Measurements from ENCODE around the gene PCYT1B. TPM values are rescaled to one million over a fixed set of nuclear protein-coding genes. Genes with fewer than 3 reads are reported as not detected.

PCYT1B gene
- total RNA-seq, 1 donor from 2014 or later: 1.0 TPM

DNA sequence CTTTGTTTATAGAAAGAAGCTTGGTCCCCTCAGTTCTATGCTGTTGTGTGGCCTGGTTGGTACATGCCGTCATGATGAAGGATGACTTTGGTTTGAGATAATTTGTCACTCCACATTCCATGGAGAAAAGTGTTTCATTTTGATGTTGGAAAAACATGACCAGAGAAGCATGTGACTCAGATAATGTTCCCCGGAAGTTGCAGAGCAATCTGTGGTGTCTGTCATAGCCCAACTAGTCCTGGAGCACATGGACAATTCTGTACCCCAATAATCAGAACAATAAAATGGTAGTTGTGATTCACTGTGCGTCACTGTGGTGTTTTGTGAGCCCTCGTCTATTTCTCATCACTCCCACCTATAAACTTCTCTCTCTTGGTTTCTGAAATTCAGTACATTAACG is 97.0 kb downstream of the PCYT1B start:
- Histone ChIP-seq H3K9ac (ENCODE audit: low read depth in 1 of 3, low read length in 3 of 3) (no peak overlapping the region), H3K36me3 (ENCODE audit: control insufficient read depth in 3 of 3, insufficient read depth in 3 of 3, low read length in 3 of 3) (no peaks in the 10 kb centered on the region), H3K27ac (ENCODE audit: low read depth, low read length) (no peak overlapping the region), H3K9me3 (ENCODE audit: control insufficient read depth in 3 of 3, low read length in 3 of 3) (no peaks in the 10 kb centered on the region), H3K4me3 (ENCODE audit: low read length in 3 of 3) (no peak overlapping the region), H3K27me3 (ENCODE audit: control insufficient read depth in 3 of 3, insufficient read depth in 3 of 3, low read length in 3 of 3) (no peaks in the 10 kb centered on the region), H3K4me1 (ENCODE audit: control insufficient read depth in 3 of 3, insufficient read depth in 3 of 3, low read length in 3 of 3) (no peaks in the 10 kb centered on the region)

GRCh38 chrX:24547961-24548360 is 99.2 kb downstream of the PCYT1B start:
- no peaks in the 10 kb centered on the region for H3K36me3 ChIP-seq (ENCODE audit: control insufficient read depth in 3 of 3, insufficient read depth in 3 of 3, low read length in 3 of 3)
- H3K27me3 ChIP-seq (ENCODE audit: control insufficient read depth in 3 of 3, insufficient read depth in 3 of 3, low read length in 3 of 3): no peaks in the 10 kb centered on the region
- no peak overlapping the region for H3K4me3 ChIP-seq (ENCODE audit: low read length in 3 of 3)
- no peaks in the 10 kb centered on the region for H3K9me3 ChIP-seq (ENCODE audit: control insufficient read depth in 3 of 3, low read length in 3 of 3)
- no peaks in the 10 kb centered on the region for H3K4me1 ChIP-seq (ENCODE audit: control insufficient read depth in 3 of 3, insufficient read depth in 3 of 3, low read length in 3 of 3)
- H3K27ac ChIP-seq (ENCODE audit: low read depth, low read length): no peak overlapping the region
- H3K9ac ChIP-seq (ENCODE audit: low read depth in 1 of 3, low read length in 3 of 3): no peak overlapping the region

DNA sequence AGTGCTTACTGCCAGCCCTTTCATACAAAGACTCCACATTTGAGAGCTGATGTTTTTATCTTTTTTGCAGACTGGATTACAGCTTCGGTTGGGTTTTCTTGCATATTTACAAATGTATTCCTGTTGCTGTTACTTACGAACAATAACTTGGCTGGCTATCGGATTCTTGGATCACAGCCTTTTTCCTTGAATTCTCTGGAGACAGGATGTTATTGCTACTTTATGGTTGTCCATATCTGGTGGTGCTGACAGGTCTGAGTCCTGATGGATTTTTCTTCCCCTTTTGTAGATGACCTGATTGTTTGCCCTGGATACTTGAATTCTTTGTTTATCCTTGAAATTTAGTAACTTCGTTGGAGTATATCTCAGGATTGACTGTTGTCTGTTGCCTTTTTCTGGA is 104.4 kb downstream of the PCYT1B start:
- Histone ChIP-seq H3K4me3 (ENCODE audit: low read length in 3 of 3) (no peak overlapping the region), H3K36me3 (ENCODE audit: control insufficient read depth in 3 of 3, insufficient read depth in 3 of 3, low read length in 3 of 3) (peaks cover 0 to 2% (median 0%) of the 10 kb centered on the region in 3 donors), H3K27me3 (ENCODE audit: control insufficient read depth in 3 of 3, insufficient read depth in 3 of 3, low read length in 3 of 3) (no peaks in the 10 kb centered on the region), H3K9ac (ENCODE audit: low read depth in 1 of 3, low read length in 3 of 3) (no peak overlapping the region), H3K9me3 (ENCODE audit: control insufficient read depth in 3 of 3, low read length in 3 of 3) (no peaks in the 10 kb centered on the region), H3K4me1 (ENCODE audit: control insufficient read depth in 3 of 3, insufficient read depth in 3 of 3, low read length in 3 of 3) (no peaks in the 10 kb centered on the region), H3K27ac (ENCODE audit: low read depth, low read length) (no peak overlapping the region)

- Histone ChIP-seq H3K4me3 (ENCODE audit: low read length in 3 of 3) (no peak overlapping the region), H3K27ac (ENCODE audit: low read depth, low read length) (no peak overlapping the region), H3K9ac (ENCODE audit: low read depth in 1 of 3, low read length in 3 of 3) (no peak overlapping the region), H3K36me3 (ENCODE audit: control insufficient read depth in 3 of 3, insufficient read depth in 3 of 3, low read length in 3 of 3) (peaks cover 0 to 2% (median 0%) of the 10 kb centered on the region in 3 donors), H3K4me1 (ENCODE audit: control insufficient read depth in 3 of 3, insufficient read depth in 3 of 3, low read length in 3 of 3) (no peaks in the 10 kb centered on the region), H3K27me3 (ENCODE audit: control insufficient read depth in 3 of 3, insufficient read depth in 3 of 3, low read length in 3 of 3) (no peaks in the 10 kb centered on the region), H3K9me3 (ENCODE audit: control insufficient read depth in 3 of 3, low read length in 3 of 3) (no peaks in the 10 kb centered on the region)
These were observed 110.6 kb downstream of the PCYT1B start for GRCh38 chrX:24536551-24536950.

GRCh38 chrX:24528605-24529004 is 118.5 kb downstream of the PCYT1B start:
- peaks cover 0 to 3% (median 0%) of the 10 kb centered on the region in 3 donors for H3K36me3 ChIP-seq (ENCODE audit: control insufficient read depth in 3 of 3, insufficient read depth in 3 of 3, low read length in 3 of 3)
- no peak overlapping the region for H3K9ac ChIP-seq (ENCODE audit: low read depth in 1 of 3, low read length in 3 of 3)
- no peaks in the 10 kb centered on the region for H3K4me1 ChIP-seq (ENCODE audit: control insufficient read depth in 3 of 3, insufficient read depth in 3 of 3, low read length in 3 of 3)
- no peaks in the 10 kb centered on the region for H3K27me3 ChIP-seq (ENCODE audit: control insufficient read depth in 3 of 3, insufficient read depth in 3 of 3, low read length in 3 of 3)
- H3K4me3 ChIP-seq (ENCODE audit: low read length in 3 of 3): no peak overlapping the region
- H3K9me3 ChIP-seq (ENCODE audit: control insufficient read depth in 3 of 3, low read length in 3 of 3): no peaks in the 10 kb centered on the region
- no peak overlapping the region for H3K27ac ChIP-seq (ENCODE audit: low read depth, low read length)

DNA sequence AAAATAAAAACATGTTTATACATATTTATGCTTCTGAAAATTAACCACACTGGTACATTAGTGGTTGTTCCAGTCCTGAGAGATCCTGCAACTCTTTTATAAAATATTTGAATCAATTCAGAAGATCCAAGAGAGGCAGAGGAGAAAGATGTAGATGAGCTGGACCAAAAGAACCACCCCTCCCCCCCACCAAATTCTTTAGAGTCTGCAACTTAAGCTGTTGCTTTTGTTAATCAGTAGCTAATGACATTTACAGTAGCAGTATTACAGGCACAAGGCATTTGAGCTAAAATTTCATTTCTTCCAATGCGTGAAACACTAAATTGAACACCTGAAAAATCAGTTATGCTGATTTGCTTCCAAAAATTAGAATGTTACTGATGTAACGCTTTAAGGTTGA is 120.5 kb downstream of the PCYT1B start:
- H3K4me3 ChIP-seq (ENCODE audit: low read length in 3 of 3): no peak overlapping the region
- H3K4me1 ChIP-seq (ENCODE audit: control insufficient read depth in 3 of 3, insufficient read depth in 3 of 3, low read length in 3 of 3): no peaks in the 10 kb centered on the region
- H3K9me3 ChIP-seq (ENCODE audit: control insufficient read depth in 3 of 3, low read length in 3 of 3): no peaks in the 10 kb centered on the region
- no peak overlapping the region for H3K9ac ChIP-seq (ENCODE audit: low read depth in 1 of 3, low read length in 3 of 3)
- H3K27ac ChIP-seq (ENCODE audit: low read depth, low read length): no peak overlapping the region
- peaks cover 0 to 3% (median 0%) of the 10 kb centered on the region in 3 donors for H3K36me3 ChIP-seq (ENCODE audit: control insufficient read depth in 3 of 3, insufficient read depth in 3 of 3, low read length in 3 of 3)
- no peaks in the 10 kb centered on the region for H3K27me3 ChIP-seq (ENCODE audit: control insufficient read depth in 3 of 3, insufficient read depth in 3 of 3, low read length in 3 of 3)

- peaks cover 0 to 3% (median 0%) of the 10 kb centered on the region in 3 donors for H3K36me3 ChIP-seq (ENCODE audit: control insufficient read depth in 3 of 3, insufficient read depth in 3 of 3, low read length in 3 of 3)
- no peaks in the 10 kb centered on the region for H3K27me3 ChIP-seq (ENCODE audit: control insufficient read depth in 3 of 3, insufficient read depth in 3 of 3, low read length in 3 of 3)
- H3K9me3 ChIP-seq (ENCODE audit: control insufficient read depth in 3 of 3, low read length in 3 of 3): no peaks in the 10 kb centered on the region
- no peak overlapping the region for H3K9ac ChIP-seq (ENCODE audit: low read depth in 1 of 3, low read length in 3 of 3)
- no peak overlapping the region for H3K27ac ChIP-seq (ENCODE audit: low read depth, low read length)
- no peak overlapping the region for H3K4me3 ChIP-seq (ENCODE audit: low read length in 3 of 3)
- no peaks in the 10 kb centered on the region for H3K4me1 ChIP-seq (ENCODE audit: control insufficient read depth in 3 of 3, insufficient read depth in 3 of 3, low read length in 3 of 3)
These were observed 121.7 kb downstream of the PCYT1B start for GRCh38 chrX:24525455-24525854.

DNA sequence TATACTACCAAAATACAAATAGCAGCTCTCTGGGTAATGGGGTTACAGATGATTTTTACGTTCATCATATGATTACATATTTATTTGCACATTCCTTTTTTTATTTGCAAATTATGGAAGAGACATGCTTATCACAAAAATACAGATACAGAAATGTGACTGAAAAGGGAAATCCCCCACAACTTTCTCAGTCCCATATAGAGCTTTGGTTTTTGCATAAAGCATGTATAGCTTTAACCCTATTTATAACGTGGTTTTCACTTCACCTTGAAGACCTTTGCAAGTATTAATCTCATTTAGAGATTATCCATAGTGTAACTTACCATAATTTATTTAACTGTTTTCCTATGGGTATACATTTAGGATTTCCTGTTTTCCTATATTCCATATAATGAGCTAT is 126.7 kb downstream of the PCYT1B start:
- no peak overlapping the region for H3K27ac ChIP-seq (ENCODE audit: low read depth, low read length)
- H3K27me3 ChIP-seq (ENCODE audit: control insufficient read depth in 3 of 3, insufficient read depth in 3 of 3, low read length in 3 of 3): no peaks in the 10 kb centered on the region
- no peak overlapping the region for H3K4me3 ChIP-seq (ENCODE audit: low read length in 3 of 3)
- H3K4me1 ChIP-seq (ENCODE audit: control insufficient read depth in 3 of 3, insufficient read depth in 3 of 3, low read length in 3 of 3): no peaks in the 10 kb centered on the region
- no peaks in the 10 kb centered on the region for H3K9me3 ChIP-seq (ENCODE audit: control insufficient read depth in 3 of 3, low read length in 3 of 3)
- H3K36me3 ChIP-seq (ENCODE audit: control insufficient read depth in 3 of 3, insufficient read depth in 3 of 3, low read length in 3 of 3): no peaks in the 10 kb centered on the region
- no peak overlapping the region for H3K9ac ChIP-seq (ENCODE audit: low read depth in 1 of 3, low read length in 3 of 3)

GRCh38 chrX:24515447-24515846 is 131.7 kb downstream of the PCYT1B start:
- H3K27me3 ChIP-seq (ENCODE audit: control insufficient read depth in 3 of 3, insufficient read depth in 3 of 3, low read length in 3 of 3): no peaks in the 10 kb centered on the region
- no peaks in the 10 kb centered on the region for H3K4me1 ChIP-seq (ENCODE audit: control insufficient read depth in 3 of 3, insufficient read depth in 3 of 3, low read length in 3 of 3)
- H3K9me3 ChIP-seq (ENCODE audit: control insufficient read depth in 3 of 3, low read length in 3 of 3): no peaks in the 10 kb centered on the region
- no peak overlapping the region for H3K4me3 ChIP-seq (ENCODE audit: low read length in 3 of 3)
- H3K9ac ChIP-seq (ENCODE audit: low read depth in 1 of 3, low read length in 3 of 3): no peak overlapping the region
- no peaks in the 10 kb centered on the region for H3K36me3 ChIP-seq (ENCODE audit: control insufficient read depth in 3 of 3, insufficient read depth in 3 of 3, low read length in 3 of 3)
- H3K27ac ChIP-seq (ENCODE audit: low read depth, low read length): no peak overlapping the region

DNA sequence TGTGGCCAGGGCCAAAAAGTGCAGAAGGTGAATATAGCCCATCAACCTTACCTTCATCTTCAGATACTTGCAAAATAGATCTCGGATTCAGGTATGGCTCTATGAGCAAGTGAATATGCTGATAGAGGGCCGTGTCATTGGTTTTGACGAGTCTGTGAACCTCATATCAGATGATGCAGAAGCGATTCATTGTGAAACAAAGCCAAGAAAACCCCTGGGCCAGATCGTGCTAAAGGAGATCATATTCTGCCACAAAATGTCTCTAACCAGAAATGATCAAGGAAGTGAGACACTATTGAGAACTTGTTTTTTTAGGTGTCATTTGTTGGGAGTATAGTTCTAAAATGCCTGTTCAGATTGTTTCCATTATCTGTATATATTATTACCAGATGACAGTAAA is 133.7 kb downstream of the PCYT1B start:
- Histone ChIP-seq H3K27me3 (ENCODE audit: control insufficient read depth in 3 of 3, insufficient read depth in 3 of 3, low read length in 3 of 3) (no peaks in the 10 kb centered on the region), H3K4me1 (ENCODE audit: control insufficient read depth in 3 of 3, insufficient read depth in 3 of 3, low read length in 3 of 3) (no peaks in the 10 kb centered on the region), H3K9me3 (ENCODE audit: control insufficient read depth in 3 of 3, low read length in 3 of 3) (no peaks in the 10 kb centered on the region), H3K36me3 (ENCODE audit: control insufficient read depth in 3 of 3, insufficient read depth in 3 of 3, low read length in 3 of 3) (no peaks in the 10 kb centered on the region), H3K27ac (ENCODE audit: low read depth, low read length) (no peak overlapping the region), H3K4me3 (ENCODE audit: low read length in 3 of 3) (no peak overlapping the region), H3K9ac (ENCODE audit: low read depth in 1 of 3, low read length in 3 of 3) (no peak overlapping the region)

GRCh38 chrX:24508375-24508774 is 138.8 kb downstream of the PCYT1B start:
- no peak overlapping the region for H3K27ac ChIP-seq (ENCODE audit: low read depth, low read length)
- no peak overlapping the region for H3K9ac ChIP-seq (ENCODE audit: low read depth in 1 of 3, low read length in 3 of 3)
- H3K36me3 ChIP-seq (ENCODE audit: control insufficient read depth in 3 of 3, insufficient read depth in 3 of 3, low read length in 3 of 3): no peaks in the 10 kb centered on the region
- H3K4me1 ChIP-seq (ENCODE audit: control insufficient read depth in 3 of 3, insufficient read depth in 3 of 3, low read length in 3 of 3): no peaks in the 10 kb centered on the region
- H3K4me3 ChIP-seq (ENCODE audit: low read length in 3 of 3): no peak overlapping the region
- H3K9me3 ChIP-seq (ENCODE audit: control insufficient read depth in 3 of 3, low read length in 3 of 3): no peaks in the 10 kb centered on the region
- no peaks in the 10 kb centered on the region for H3K27me3 ChIP-seq (ENCODE audit: control insufficient read depth in 3 of 3, insufficient read depth in 3 of 3, low read length in 3 of 3)

All from skeletal muscle tissue (tissue), 4 donors.